GM11168 (cell line): ENCODE results near the gene F2R.

Experiments
- in situ Hi-C: fragments of 300-500 bp; cut with MboI; formaldehyde crosslinking; loops from one replicate; pipeline ENCODE4 v1.12.0; 2022; ENCODE audit warnings: low sequenced_read_pairs; ENCODE audit not compliant: unreplicated experiment

Gene F2R

DNA sequence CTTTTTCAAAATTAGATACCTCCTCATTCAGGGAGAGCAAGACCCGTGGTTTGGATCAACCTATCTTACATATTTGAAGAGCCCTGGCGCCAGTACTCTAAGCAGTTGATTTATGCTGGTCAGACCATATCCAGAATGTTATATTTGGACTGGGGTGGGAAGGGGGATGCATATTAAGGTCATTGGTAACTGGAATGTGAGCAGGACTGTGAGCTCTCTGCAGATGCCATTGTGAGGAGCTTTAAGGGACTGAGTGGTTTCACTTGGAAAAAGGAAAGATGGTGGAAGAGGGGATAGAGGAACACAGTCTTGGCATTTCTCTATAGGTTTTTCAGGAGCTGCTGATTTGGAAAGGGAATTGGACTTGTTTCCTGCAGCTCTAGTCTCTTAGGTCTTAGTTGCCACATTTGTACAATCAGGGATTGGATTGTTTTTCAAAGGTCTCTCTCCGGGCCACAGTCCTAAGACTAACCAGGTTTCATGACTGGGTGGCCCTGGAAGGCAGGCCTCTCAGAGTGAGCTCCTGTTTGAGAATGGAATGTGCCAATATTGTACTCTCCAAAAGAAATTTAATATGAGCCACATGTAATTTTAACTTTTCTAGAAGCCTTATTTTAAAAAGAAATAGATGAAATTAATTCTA lies 25.8 kb upstream of the F2R start:
- in situ Hi-C loops: no loop called here

DNA sequence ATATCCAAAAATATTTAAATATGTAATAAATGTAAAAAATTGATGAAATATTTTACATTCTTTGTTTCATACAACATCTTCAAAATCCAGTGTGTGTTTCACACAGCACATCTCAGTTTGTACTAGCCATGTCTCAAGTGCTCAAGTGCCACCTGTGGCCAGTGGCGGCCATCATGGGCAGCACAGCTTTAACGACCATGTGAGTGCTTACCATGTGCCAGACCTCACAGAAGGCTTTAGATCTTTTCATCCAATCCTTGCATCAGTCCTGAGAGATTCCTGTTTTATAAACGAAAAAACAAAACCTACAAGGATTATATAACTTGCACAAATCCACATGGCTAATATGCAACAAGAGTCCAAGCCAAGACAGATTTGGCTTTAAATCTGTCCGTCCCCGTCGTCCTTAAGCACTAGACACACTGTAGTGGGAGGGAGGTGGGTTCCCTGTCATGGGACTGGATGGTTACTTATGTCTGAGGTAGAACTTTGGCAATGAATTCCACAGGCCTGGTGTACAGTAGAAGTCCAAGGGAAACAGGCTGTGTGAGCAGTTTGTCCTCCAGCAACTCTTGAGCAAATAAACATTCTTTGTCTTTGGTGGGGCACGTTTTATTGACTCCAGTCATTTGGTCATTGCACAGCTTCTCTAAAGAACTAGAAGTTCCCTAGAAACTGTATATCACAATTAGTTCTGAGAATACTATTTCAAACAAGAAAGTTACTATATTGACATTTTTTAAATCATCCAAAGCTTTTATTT lies 25.0 kb upstream of the F2R start:
- in situ Hi-C loops: no loop called here

DNA sequence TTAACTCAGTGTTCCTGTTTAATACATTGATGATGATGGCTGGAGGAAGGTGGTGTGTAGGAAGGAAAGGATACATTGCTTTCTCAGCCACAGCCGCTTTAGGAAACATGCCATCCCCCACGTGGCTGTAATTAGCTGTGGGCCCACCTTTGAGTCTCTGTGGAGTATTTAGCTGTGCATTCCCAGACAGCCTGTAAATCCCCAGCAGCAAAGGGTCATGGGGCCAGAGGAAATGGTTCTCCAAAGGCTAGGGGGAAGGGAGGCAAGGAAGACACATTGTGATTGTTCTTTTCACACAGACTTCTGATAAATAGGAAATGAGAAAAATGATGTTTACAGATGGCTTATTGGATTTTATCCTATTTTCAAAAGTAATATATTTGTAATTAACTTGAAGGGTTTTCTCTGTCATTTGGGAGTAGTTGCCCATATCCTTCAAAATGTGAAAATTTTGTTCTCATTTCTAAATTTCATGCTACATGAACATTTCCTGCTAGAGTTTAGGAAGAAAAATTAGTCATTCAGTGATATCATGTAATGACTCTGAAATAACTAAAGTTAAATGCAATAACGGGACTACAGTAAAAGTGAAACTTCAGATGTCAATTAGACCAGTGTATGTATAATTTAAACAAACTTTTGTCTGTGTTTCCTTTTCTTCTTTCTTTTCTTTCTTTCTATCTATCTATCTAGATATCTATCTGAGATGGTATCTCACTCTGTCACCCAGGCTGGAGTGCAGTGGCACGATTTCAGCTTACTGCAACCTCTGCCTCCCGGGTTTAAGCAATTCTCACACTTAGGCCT lies 24.3 kb upstream of the F2R start:
- in situ Hi-C loops: no loop called here

DNA sequence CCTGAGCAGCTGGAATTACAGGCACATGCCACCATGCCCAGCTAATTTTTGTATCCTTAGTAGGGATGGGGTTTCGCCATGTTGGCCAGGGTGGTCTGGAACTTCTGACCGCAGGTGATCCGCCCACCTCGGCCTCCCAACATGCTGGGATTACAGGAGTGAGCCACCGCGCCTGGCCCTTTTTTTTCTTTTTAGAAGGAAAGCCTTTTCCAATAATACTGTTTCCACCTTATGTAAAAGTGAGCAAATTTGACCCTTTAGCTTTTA lies 23.7 kb upstream of the F2R start:
- in situ Hi-C loops: no loop called here

DNA sequence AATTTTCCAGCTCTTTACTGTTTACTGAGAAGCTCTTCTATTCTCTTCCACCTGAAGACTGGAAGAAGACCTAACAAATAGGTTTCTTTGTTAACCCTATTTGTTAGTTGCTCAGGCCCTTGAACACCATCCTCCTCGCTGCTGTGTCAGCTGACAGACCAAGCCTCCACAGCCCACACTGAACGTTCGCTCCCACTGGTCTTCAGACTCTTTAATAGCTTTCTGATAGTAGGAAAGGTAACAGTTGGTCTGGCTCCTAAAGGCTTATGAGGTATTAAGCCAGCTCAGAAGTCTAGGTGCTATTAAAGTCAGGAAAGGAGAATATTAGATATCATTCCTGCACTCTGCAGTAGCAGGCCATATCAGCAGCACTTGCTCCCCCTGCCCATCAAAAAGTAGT lies 23.3 kb upstream of the F2R start:
- in situ Hi-C loops: no loop called here

DNA sequence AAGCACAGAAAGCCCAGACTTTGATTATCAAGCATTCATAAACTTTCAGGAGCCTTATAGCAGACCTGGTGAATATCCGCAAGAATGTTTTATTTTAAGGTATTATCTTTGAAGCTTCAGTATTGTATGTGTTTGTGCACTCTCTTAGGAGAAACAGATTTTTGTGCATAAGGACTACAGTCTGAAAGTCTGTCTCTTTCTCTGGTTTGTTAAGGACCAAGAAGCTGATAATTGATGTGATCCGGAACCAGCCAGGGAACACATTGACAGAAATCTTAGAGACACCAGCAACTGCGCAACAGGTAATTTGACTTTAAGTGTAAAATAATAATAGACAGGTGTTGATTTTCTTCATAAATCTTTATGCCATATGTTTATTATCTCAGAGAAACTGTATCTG lies 22.8 kb upstream of the F2R start:
- in situ Hi-C loops: no loop called here

DNA sequence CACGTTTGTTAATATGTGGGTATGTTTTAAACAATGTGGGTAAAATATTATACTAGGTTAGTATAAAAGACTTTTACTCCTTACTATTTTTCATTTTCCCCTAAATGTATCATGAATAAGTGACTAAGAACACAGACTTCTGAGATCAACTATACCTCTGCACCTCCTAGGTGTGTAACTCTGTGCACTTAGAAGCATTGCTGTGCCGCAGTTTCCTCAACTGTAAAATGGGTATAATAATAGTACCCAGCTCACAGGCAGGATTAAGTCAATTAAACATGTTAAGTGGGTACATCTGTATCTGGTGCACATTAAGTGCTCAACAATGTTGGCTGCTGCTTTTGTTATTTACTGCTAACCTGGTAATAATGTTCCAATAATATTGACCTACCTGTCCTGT lies 21.6 kb upstream of the F2R start:
- in situ Hi-C loops: no loop called here

DNA sequence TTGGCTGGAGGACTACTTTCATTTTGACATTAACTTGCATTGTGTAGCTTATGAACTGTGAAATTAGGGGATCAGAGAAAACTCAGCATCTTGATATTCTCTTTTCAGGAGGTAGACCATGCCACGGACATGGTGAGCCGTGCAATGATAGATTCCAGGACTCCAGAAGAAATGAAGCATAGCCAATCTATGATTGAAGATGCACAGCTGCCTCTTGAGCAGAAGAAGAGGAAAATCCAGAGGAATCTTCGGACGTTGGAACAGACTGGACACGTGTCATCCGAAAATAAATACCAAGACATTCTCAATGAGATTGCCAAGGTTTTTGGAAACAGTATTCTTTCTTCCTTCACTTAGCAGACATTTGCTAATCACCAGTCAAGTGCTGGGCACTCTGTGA lies 20.6 kb upstream of the F2R start:
- in situ Hi-C loops: no loop called here

DNA sequence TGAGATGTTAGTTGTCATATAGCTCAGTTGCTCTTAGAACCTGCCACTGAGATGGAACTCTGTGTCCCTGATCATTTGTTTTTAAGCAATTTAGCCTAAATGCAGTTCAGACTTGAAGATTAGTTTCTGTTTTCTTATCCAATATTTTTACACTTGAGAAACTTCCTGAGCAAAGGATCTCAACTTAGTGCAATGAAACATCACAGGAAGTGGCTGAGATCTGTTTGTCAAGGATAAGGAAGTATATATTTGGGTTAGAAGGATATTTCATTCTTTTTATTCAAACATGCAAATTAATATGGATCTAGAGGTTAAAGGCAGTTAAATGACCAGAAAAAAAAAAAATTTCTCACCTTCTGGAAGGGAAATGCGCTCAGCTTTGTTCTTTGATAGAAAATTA lies 19.7 kb upstream of the F2R start:
- in situ Hi-C loops: no loop called here

DNA sequence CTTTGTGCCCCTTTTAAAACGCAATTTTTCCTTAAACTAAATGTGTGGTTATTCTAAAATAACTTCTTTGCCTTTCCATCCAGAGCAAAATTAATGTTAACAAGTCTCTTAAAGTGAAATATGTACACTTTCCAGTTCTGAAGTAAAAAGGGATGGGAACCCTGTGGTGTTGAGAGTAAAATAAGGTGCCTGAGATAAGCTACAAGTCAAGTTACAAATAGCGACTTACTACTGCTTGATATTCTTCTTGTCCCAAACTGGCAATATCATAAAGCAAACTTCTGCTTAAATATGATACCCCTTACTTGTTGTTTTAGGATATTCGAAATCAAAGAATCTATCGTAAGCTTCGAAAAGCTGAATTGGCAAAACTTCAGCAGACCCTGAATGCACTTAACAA lies 18.3 kb upstream of the F2R start:
- in situ Hi-C loops: no loop called here

DNA sequence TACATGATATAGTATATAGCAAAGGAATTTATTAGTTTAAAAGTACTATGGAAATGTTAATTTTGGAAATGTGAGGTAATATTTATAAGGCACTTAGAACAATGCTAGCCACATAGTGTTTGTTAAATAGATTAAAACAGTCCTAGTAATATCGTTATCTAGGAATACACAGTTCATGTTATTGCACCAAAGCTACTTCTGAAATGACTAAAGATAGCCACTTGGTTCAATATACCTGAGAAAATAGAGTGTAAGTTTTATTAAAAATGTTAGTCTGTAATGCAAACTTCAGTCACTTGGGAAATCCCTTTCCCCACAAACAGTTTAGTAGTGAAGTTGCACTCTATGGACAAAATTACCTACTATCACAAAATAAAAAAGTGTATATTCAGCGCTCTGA lies 15.4 kb upstream of the F2R start:
- in situ Hi-C loops: no loop called here

DNA sequence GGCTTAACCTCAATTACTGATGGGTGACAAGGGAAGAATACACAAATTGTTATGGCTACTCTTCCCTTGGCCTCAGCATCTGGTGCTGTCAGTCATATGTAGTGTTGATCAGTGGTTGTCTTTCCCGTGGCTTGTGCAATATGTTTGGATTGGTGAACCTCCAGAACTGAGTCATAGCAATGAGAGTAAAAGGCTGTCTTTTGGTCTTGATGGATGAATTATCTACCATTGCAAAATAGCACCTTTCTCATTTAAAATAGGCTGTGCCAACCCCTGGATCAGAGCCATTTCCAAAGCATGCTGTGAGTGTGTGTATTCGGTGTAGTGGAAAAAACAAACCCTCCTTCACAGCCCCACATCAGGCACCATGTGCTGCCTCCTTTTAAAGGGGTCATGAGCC lies 14.6 kb upstream of the F2R start:
- in situ Hi-C loops: no loop called here

DNA sequence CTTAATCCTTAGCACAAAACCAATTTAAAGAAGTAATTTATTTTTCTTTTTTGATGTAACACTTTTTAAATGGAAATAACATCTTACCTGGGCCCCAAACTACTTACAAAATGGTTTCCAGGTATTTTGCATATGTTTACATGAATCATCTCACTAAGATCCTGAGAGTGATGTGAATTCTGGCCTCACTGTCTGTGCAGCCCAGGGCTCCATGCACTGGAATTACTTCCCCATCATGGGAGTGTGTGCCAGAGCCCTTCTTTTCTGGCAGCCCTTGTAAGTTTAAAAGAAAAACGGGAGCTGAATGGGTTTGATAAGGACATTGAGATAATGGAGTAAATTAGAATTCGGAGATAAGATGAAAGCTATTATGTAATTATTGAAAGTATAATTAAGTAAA lies 12.2 kb upstream of the F2R start:
- in situ Hi-C loops: no loop called here

DNA sequence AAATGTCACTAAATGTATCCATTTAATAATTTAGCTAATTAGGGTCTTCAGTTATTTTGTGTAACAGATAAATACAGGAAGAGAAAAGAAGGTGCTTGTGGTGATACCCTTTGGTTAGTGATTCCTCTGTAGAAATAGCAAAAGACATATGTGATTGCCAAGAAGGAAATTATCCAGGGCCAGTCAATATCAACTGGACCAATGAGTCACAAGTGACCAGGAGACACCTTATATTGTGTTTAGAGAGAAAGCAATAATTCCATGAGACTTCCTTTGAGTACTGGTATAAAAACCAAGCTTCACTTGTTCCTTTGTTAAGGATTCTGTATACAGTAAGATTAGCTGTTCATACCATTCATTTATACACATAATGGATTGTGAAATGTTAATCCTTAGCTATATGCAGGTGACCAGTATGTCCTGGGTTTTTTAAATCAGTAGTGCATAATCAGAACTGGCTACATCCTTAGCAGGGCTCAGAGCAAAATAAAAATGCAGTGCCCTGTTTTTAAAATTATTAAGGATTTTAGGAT lies 11.7 kb upstream of the F2R start:
- in situ Hi-C loops: no loop called here

DNA sequence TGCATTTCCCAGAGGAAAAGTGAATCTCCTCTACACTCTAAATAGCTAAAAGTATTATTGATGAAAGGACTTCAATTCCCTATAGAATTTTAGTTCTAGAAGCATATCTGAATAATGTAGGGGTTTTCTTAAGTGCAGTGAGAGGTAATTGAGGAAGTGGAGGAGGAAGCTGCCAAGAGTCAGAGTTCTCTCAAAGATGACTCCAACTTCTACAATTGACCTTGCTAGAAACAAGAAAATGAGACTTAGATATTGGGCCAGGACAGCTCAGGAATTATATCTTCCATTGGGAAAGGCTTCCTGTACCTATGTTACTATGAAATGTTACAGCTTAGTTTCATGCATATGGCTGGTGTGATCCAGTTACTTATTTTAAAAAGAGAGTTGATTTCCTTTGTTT lies 10.4 kb upstream of the F2R start:
- in situ Hi-C loops: no loop called here

DNA sequence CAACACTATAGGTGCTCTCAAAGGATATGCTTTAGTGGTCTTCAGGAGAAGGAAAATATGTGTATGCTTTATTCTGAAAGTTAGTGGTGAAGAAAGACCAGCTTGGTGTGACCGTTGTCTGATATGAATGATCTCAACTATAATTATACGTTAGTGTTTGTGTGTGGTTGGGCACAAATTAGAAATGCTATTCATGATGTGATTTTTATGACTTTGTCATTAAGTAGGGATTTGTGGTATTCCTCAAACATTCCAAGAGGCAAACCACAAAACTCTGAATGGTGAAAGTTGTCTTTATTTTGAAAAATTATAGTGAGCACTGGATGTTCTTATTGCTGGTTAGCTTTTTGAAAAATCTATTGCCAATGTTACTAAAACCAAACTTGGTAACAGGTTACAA lies 6.2 kb upstream of the F2R start:
- in situ Hi-C loops: no loop called here

DNA sequence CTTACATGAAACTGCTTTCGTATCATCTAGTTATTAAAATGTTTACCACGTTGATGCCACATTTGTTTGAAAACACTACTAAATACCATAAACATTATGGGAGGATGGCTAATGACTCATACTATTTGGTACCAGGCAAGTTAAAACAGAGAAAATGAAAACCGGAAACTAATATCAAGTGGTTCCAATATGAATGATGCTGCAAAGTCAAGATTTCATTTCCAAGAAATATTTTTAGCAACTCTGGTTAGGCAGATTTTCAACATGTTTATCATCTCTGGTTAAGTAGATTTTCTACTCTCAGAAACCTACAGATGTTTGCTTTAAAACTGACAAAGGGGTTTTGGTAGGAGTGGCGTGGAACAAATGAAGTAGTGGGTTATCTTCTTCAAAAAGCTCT lies 4.9 kb upstream of the F2R start:
- in situ Hi-C loops: no loop called here

DNA sequence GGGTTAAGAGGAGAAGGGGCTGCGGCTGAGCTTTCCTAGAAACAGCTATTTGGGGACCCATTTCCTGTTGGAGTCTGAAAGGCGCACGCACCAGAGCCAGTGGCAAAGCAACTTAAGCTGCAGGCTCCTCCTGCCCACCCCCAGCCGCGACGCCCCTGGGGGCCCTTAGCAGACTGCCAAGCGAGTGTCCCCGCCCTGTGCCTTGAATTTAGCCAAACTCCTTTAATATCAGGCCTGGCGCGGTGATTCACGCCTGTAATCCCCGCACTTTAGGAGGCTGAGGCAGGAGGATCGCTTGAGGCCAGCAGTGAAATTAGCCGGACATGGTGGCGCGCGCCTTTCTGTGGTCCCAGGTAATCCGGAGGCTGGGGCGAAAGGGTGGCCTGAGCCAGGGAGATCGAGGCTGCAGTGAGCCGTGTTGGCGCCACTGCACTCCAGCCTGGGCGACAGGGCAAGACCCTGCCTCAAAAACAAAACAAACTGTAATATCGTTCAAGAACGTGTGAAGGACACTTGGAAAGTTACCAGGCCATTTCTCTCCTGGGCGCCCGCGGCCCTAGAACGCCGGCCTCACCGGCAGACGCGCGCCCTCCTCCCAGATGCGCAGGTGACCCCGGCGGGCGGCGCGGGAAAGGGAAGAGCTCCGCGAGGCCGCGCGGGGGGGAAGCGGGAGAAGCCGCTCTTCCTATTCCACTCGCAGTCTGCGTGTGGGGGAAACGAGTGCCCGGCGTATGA lies 1.0 kb upstream of the F2R start:
- in situ Hi-C loops: loop anchor here (5.0 kb wide), 1 partner anchor 62 kb away; no protein-coding TSS in a partner anchor

DNA sequence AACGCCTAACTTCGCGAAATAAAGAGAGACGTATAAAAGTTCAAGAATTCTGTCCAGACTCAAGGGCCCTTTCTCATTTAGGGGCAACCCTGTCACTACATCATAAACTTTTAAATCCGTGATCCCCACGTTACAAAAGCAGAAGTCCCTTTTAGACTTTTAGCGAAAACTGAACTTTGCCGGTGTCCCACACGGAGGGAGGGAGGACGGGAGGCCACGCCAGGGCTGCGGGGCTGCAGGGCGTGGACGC lies 515 bp upstream of the F2R start:
- in situ Hi-C loops: loop anchor here (5.0 kb wide), 1 partner anchor 62 kb away; no protein-coding TSS in a partner anchor

DNA sequence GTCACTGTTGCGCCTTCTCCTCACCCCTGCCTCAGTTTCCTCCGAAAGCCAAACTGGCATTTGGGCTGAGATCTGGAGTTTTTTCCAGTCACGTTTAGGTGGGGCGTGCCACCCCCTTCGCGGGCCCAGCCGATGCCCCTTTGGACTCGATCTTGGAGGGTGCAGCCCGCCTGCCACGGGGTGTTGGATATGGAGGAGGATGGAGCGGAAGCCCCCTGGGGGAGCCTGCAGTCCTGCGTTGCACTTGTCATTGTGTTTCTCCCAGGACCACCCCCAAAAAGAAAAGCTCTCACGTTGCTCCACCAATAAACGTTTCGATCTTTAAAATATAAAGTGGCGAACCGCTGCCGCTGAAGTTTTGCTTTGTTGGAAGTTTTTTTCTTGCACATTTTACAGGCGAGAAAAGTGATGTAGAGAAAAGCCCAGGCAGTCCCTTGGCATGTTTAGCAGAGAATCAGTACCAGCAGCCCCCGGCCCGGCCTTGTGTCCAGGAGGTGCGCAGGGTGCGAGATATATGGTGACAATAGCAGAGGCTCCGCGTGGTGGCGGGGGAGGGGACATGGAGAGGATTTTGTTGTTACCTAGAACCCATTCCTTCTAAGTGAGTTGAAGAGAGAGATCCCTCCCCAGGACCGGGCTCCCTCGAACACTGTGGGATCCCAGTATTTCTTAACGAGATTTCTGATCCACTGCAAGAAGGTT lies 681 bp downstream of the F2R start:
- in situ Hi-C loops: loop anchor here (5.0 kb wide), 1 partner anchor 61 kb away; no protein-coding TSS in a partner anchor
